Endothelial cell of umbilical vein (primary cell): ENCODE measurements around the gene CPA2. TPM values are rescaled to one million over a fixed set of nuclear protein-coding genes. Genes with fewer than 3 reads are reported as not detected.

ENCODE experiments used
- BruUV-seq: library from RNA; stranded (reverse); fragments of 400-500 nt; replicated peaks from 2 replicates; lab custom pipeline; 2021; lab: Mats Ljungman, UMichigan
- CTCF ChIA-PET: fragments of 300-600, 350-600 bp; sonication (Branson Sonifier 250); formaldehyde crosslinking; loops from one replicate; lab custom pipeline; 2021; ENCODE audit warnings: antibody characterized with exemption, inconsistent platforms; lab: Charles Lee
- POLR2A ChIA-PET: fragments of 300-600, 350-600 bp; sonication (Branson Sonifier 250); formaldehyde crosslinking; loops from one replicate; lab custom pipeline; 2021; ENCODE audit warnings: antibody characterized with exemption, inconsistent platforms; lab: Charles Lee
- DNase-seq: peaks from one replicate; pipeline ENCODE4 v3.0.0-alpha.2; 2011; ENCODE audit warnings: low read depth, low spot score
- FAIRE-seq: peaks from 2 replicates; lab custom pipeline; 2011; peaks lifted over from hg19 to GRCh38; lab: Jason Lieb, UNC
- H2AFZ ChIP-seq: 2 replicates; pipeline ENCODE4 v1.6.0; 2012; ENCODE audit warnings: low read depth, low read length, control low read depth, inconsistent platforms
- H3K27ac ChIP-seq: 2 replicates; pipeline ENCODE4 v1.5.1; 2011; ENCODE audit warnings: low read depth, mild to moderate bottlenecking, control low read depth, low read length, moderate library complexity; ENCODE audit not compliant: insufficient read depth
- H3K27me3 ChIP-seq, 2 experiments: 2 replicates each; pipeline versions ENCODE4 v1.6.0 to v1.6.1; 2011; ENCODE audit warnings: low read length in 2 of 2, mixed read lengths in 1 of 2; ENCODE audit not compliant: control insufficient read depth in 2 of 2, insufficient read depth in 2 of 2
- H3K36me3 ChIP-seq, 2 experiments: 2 replicates in 1 of 2; 3 replicates in 1 of 2; pipeline ENCODE4 v1.5.1; 2011; ENCODE audit warnings: low read length in 2 of 2, mild to moderate bottlenecking in 1 of 2, moderate library complexity in 1 of 2; ENCODE audit not compliant: control insufficient read depth in 2 of 2, insufficient read depth in 2 of 2; ENCODE audit errors: extremely low read depth in 1 of 2
- H3K4me1 ChIP-seq: 3 replicates; pipeline ENCODE4 v1.5.1; 2011; ENCODE audit warnings: mild to moderate bottlenecking, low read length; ENCODE audit not compliant: control insufficient read depth, insufficient read depth; ENCODE audit errors: extremely low read depth
- H3K4me2 ChIP-seq: 2 replicates; pipeline ENCODE4 v1.6.1; 2011; ENCODE audit warnings: low read length, control low read depth, mixed read lengths; ENCODE audit not compliant: insufficient read depth
- H3K4me3 ChIP-seq, 3 experiments: fragments of 200-600 bp in 1 of 3; sonication (generic), shearing (Covaris generic) in 1 of 3; replicated peaks in 1 of 3; 2 replicates each; pipeline ENCODE4 v1.5.1; 2011 to 2016; ENCODE audit warnings: control low read depth in 3 of 3, low read length in 3 of 3, mild to moderate bottlenecking in 2 of 3, inconsistent platforms in 1 of 3, low read depth in 1 of 3, moderate library complexity in 1 of 3; ENCODE audit not compliant: insufficient read depth in 1 of 3
- H3K79me2 ChIP-seq: 2 replicates; pipeline ENCODE4 v1.6.0; 2012; ENCODE audit warnings: low read length, inconsistent platforms; ENCODE audit not compliant: control insufficient read depth, insufficient read depth
- H3K9ac ChIP-seq: replicated peaks from 2 replicates; pipeline ENCODE3; 2011; ENCODE audit warnings: low read length, control low read depth; ENCODE audit not compliant: insufficient read depth; ENCODE audit errors: extremely low read depth
- H3K9me1 ChIP-seq: replicated peaks from 3 replicates; pipeline ENCODE4 v1.6.0; 2011; ENCODE audit warnings: mild to moderate bottlenecking, low read length; ENCODE audit not compliant: control insufficient read depth, insufficient read depth; ENCODE audit errors: extremely low read depth
- H3K9me3 ChIP-seq: replicated peaks from 2 replicates; pipeline ENCODE4 v1.5.1; 2012; ENCODE audit warnings: low read length, inconsistent platforms; ENCODE audit not compliant: control insufficient read depth, insufficient read depth
- H4K20me1 ChIP-seq: replicated peaks from 2 replicates; pipeline ENCODE3; 2011; ENCODE audit warnings: mild to moderate bottlenecking, low read length; ENCODE audit not compliant: control insufficient read depth, insufficient read depth; ENCODE audit errors: extremely low read depth
- CTCF ChIP-seq, 2 donors: IDR thresholded peaks; 1 replicate in 1 of 2; 2 replicates in 1 of 2; pipeline ENCODE4 v1.5.1; 2011; ENCODE audit warnings: low read length in 2 of 2, mild to moderate bottlenecking in 2 of 2, moderate library complexity in 2 of 2, control low read depth in 1 of 2, inconsistent platforms in 1 of 2, low read depth in 1 of 2; ENCODE audit not compliant: insufficient read depth in 1 of 2; ENCODE audit errors: extremely low read depth in 1 of 2
- EZH2 ChIP-seq: IDR thresholded peaks from 2 replicates; pipeline ENCODE4 v1.6.1; 2012; ENCODE audit warnings: borderline replicate concordance, low read depth, mild to moderate bottlenecking, moderate library complexity, low read length, inconsistent platforms; ENCODE audit not compliant: severe bottlenecking
- FOS ChIP-seq: IDR thresholded peaks from 2 replicates; pipeline ENCODE4 v1.6.1; 2011; ENCODE audit warnings: mild to moderate bottlenecking, low read length, moderate library complexity, borderline replicate concordance; ENCODE audit not compliant: insufficient read depth
- GATA2 ChIP-seq: IDR thresholded peaks from 2 replicates; pipeline ENCODE4 v1.7.0; 2011; ENCODE audit warnings: low read depth, mild to moderate bottlenecking, moderate library complexity, mixed read lengths, low read length; ENCODE audit not compliant: insufficient read length, insufficient read depth
- JUN ChIP-seq: IDR thresholded peaks from 2 replicates; pipeline ENCODE4 v1.6.1; 2011; ENCODE audit warnings: borderline replicate concordance, low read depth; ENCODE audit not compliant: insufficient read length, insufficient read depth
- MAX ChIP-seq: IDR thresholded peaks from 2 replicates; pipeline ENCODE4 v1.6.1; 2011; ENCODE audit not compliant: insufficient read depth, insufficient read length
- MYC ChIP-seq: IDR thresholded peaks from one replicate; pipeline ENCODE4 v1.6.1; 2011; ENCODE audit warnings: mild to moderate bottlenecking, low read depth, low read length
- POLR2A ChIP-seq: IDR thresholded peaks from 2 replicates; pipeline ENCODE4 v1.6.1; 2012; ENCODE audit warnings: low read depth, mild to moderate bottlenecking, control low read depth, low read length
- POLR2AphosphoS5 ChIP-seq: IDR thresholded peaks from 2 replicates; pipeline ENCODE4 v1.6.1; 2012; ENCODE audit warnings: low read depth, mild to moderate bottlenecking, control low read depth, low read length, moderate library complexity; ENCODE audit not compliant: insufficient read depth
- dilution Hi-C: fragments of 300-500 bp; cut with MboI; formaldehyde crosslinking; loops from one replicate; pipeline ENCODE4 v1.15.0; 2019; ENCODE audit warnings: low sequenced_read_pairs; ENCODE audit not compliant: extremely low pct_ligation_motif_present
- intact Hi-C: fragments of 100-400 bp; cut with micrococcal nuclease; formaldehyde crosslinking; loops from one replicate; pipeline ENCODE4 v1.10.0; 2022
- polyA plus RNA-seq, 4 experiments: library from polyadenylated mRNA; depleted of rRNA in 3 of 4; stranded (reverse) in 3 of 4; unstranded in 1 of 4; fragments of >200 nt; gene quantifications; 2 replicates each; pipeline versions ENCODE4 v1.2.1 to v1.2.3, GENCODE V29; 2011 to 2012; ENCODE audit warnings: missing spikeins in 1 of 4
- total RNA-seq: library from RNA; stranded (reverse); gene quantifications from 2 replicates; pipeline ENCODE4 v1.2.3, GENCODE V29; 2021

The CPA2 gene
- total and polyA plus RNA-seq, 2 donors (not counting 3 experiments of a cell fraction or from before 2014, with no cell fraction given) = not detected

GRCh38 chr7:130309986-130310385 is 43.3 kb downstream of the CPA2 start:
- H2AFZ ChIP-seq = no peak overlapping the region
- no peak for TF ChIP-seq CTCF (IDR thresholded peaks at IDR 0.05; ENCODE audit: extremely low read depth in 1 of 2, insufficient read depth in 1 of 2, low read depth in 1 of 2, low read length in 2 of 2)
- TF ChIP-seq EZH2 = no peak
- TF ChIP-seq MAX = no peak
- no peak for TF ChIP-seq POLR2AphosphoS5
- TF ChIP-seq MYC = no peak
- H3K36me3 ChIP-seq = no peaks in the 10 kb centered on the region
- dilution Hi-C loops = no loop called here
- intact Hi-C loops = no loop called here
- H3K79me2 ChIP-seq = no peaks in the 10 kb centered on the region
- H3K9ac ChIP-seq = no peak overlapping the region
- FAIRE-seq (no peak), DNase-seq (no peak)
- H3K9me3 ChIP-seq = no peaks in the 10 kb centered on the region
- H3K4me2 ChIP-seq = no peak overlapping the region
- H3K4me1 ChIP-seq = no peaks in the 10 kb centered on the region
- H4K20me1 ChIP-seq = no peaks in the 10 kb centered on the region
- BruUV-seq = no TSS peak
- no peak overlapping the region for H3K4me3 ChIP-seq
- H3K9me1 ChIP-seq = no peaks in the 10 kb centered on the region
- ChIA-PET CTCF (no interaction called here), POLR2A (no interaction called here)
- H3K27me3 ChIP-seq = peaks cover 0 to under 1% of the 10 kb centered on the region in 2 experiments
- no peak overlapping the region for H3K27ac ChIP-seq

GRCh38 chr7:130314305-130314704 is 47.6 kb downstream of the CPA2 start:
- H4K20me1 ChIP-seq = no peaks in the 10 kb centered on the region

More at GRCh38 chr7:130314305-130314704, 47.6 kb downstream of the CPA2 start:
- no peaks in the 10 kb centered on the region for H3K4me1 ChIP-seq
- no peak overlapping the region for H3K4me2 ChIP-seq
- H3K9me3 ChIP-seq = no peaks in the 10 kb centered on the region
- FAIRE-seq = no peak
- BruUV-seq = no TSS peak
- ChIA-PET POLR2A (no interaction called here), CTCF (interaction anchor here (0.9 kb wide), 1 partner anchor 17 kb away, joined by 4 read pairs; no protein-coding TSS in a partner anchor)
- intact Hi-C loops (no loop called here), dilution Hi-C loops (no loop called here)
- no peaks in the 10 kb centered on the region for H3K36me3 ChIP-seq
- no peak overlapping the region for H3K27ac ChIP-seq
- no peak overlapping the region for H3K4me3 ChIP-seq
- H2AFZ ChIP-seq = no peak overlapping the region
- no peaks in the 10 kb centered on the region for H3K79me2 ChIP-seq
- no peak overlapping the region for H3K9ac ChIP-seq
- DNase-seq = no peak
- H3K27me3 ChIP-seq = no peaks in the 10 kb centered on the region
- TF ChIP-seq MYC (no peak), POLR2AphosphoS5 (no peak), POLR2A (no peak), JUN (no peak), GATA2 (no peak), EZH2 (no peak), FOS (no peak), MAX (no peak), CTCF (IDR thresholded peaks at IDR 0.05; ENCODE audit: extremely low read depth in 1 of 2, insufficient read depth in 1 of 2, low read depth in 1 of 2, low read length in 2 of 2) (no peak)
- H3K9me1 ChIP-seq = no peaks in the 10 kb centered on the region
